GM23248 (cell line): ENCODE results near the gene CNIH3. TPM values are rescaled to one million over a fixed set of nuclear protein-coding genes. Genes with fewer than 3 reads are reported as not detected.

Experiments
- DNase-seq: peaks from one replicate; pipeline ENCODE4 v3.0.0-alpha.2; 2015
- H2AFZ ChIP-seq: fragments of 200-600 bp; sonication (generic); 2 replicates; pipeline ENCODE4 v1.6.1; 2016; ENCODE audit warnings: antibody characterized with exemption
- H3F3A ChIP-seq: fragments of 200-600 bp; sonication (generic); 2 replicates; pipeline ENCODE4 v1.6.1; 2016; ENCODE audit warnings: mild to moderate bottlenecking, antibody characterized with exemption, mixed run types; ENCODE audit not compliant: insufficient read depth
- H3K27ac ChIP-seq: fragments of 200-600 bp; sonication (generic); 2 replicates; pipeline ENCODE4 v1.5.1; 2016; ENCODE audit warnings: mild to moderate bottlenecking
- H3K27me3 ChIP-seq: fragments of 200-600 bp; sonication (generic); replicated peaks from 2 replicates; pipeline ENCODE4 v1.6.1; 2016; ENCODE audit warnings: mild to moderate bottlenecking; ENCODE audit not compliant: insufficient read depth
- H3K36me3 ChIP-seq: fragments of 200-600 bp; sonication (generic); 2 replicates; pipeline ENCODE4 v1.6.1; 2016; ENCODE audit warnings: low read depth, mild to moderate bottlenecking
- H3K4me1 ChIP-seq: fragments of 200-600 bp; sonication (generic); 2 replicates; pipeline ENCODE4 v1.6.1; 2016; ENCODE audit warnings: mild to moderate bottlenecking; ENCODE audit not compliant: insufficient read depth
- H3K4me2 ChIP-seq: fragments of 200-600 bp; sonication (generic); one replicate; pipeline ENCODE4 v1.6.1; 2016; ENCODE audit warnings: mild to moderate bottlenecking; ENCODE audit not compliant: unreplicated experiment
- H3K4me3 ChIP-seq: fragments of 200-600 bp; sonication (generic); 2 replicates; pipeline ENCODE4 v1.5.1; 2016; ENCODE audit warnings: mild to moderate bottlenecking
- H3K79me2 ChIP-seq: fragments of 200-600 bp; sonication (generic); 2 replicates; pipeline ENCODE4 v1.6.1; 2016; ENCODE audit warnings: mild to moderate bottlenecking; ENCODE audit not compliant: insufficient read depth
- H3K9ac ChIP-seq: fragments of 200-600 bp; sonication (generic); 2 replicates; pipeline ENCODE4 v1.6.1; 2016; ENCODE audit warnings: mild to moderate bottlenecking
- H3K9me2 ChIP-seq: fragments of 200-600 bp; sonication (generic); 2 replicates; pipeline ENCODE4 v1.6.1; 2016; ENCODE audit warnings: mixed run types, mild to moderate bottlenecking, moderate library complexity; ENCODE audit not compliant: insufficient read depth
- H3K9me3 ChIP-seq: fragments of 200-600 bp; sonication (generic); one replicate; pipeline ENCODE4 v1.6.1; 2017; ENCODE audit warnings: low read depth
- H4K20me1 ChIP-seq: fragments of 200-600 bp; sonication (generic); 2 replicates; pipeline ENCODE4 v1.6.0; 2016; ENCODE audit not compliant: insufficient read depth
- EZH2 ChIP-seq: fragments of 200-600 bp; sonication (generic); IDR thresholded peaks from 2 replicates; pipeline ENCODE4 v1.6.1; 2018; ENCODE audit warnings: antibody characterized with exemption, mild to moderate bottlenecking; ENCODE audit not compliant: insufficient read depth, poor library complexity, severe bottlenecking
- EZH2phosphoT487 ChIP-seq: fragments of 200-600 bp; sonication (generic); IDR thresholded peaks from 2 replicates; pipeline ENCODE4 v1.6.1; 2018; ENCODE audit warnings: antibody characterized with exemption, moderate library complexity, mild to moderate bottlenecking, low read depth; ENCODE audit not compliant: insufficient read depth
- whole genome bisulfite sequencing, 2 experiments: methylation state at CpG; one replicate each; pipeline ENCODE4 v1.1.6; 2015 to 2017; ENCODE audit warnings: low lambda C conversion rate in 2 of 2, low coverage in 1 of 2; ENCODE audit errors: missing lambda C conversion rate in 2 of 2; 5-methylcytosine and 5-hydroxymethylcytosine counted together
- in situ Hi-C: fragments of 300-500 bp; cut with MboI; formaldehyde crosslinking; loops from 2 replicates; pipeline ENCODE4 v1.15.0; 2020
- polyA plus RNA-seq: library from polyadenylated mRNA; unstranded; fragments of >200 nt; fragmentation: Nextera tagmentation; extraction: Ambion mirVana; gene quantifications from 2 replicates; pipeline ENCODE4 v1.2.1, GENCODE V29; 2016
- total RNA-seq: library from RNA; depleted of rRNA; stranded (reverse); fragments of >200 nt; shearing (Covaris generic); gene quantifications from 2 replicates; pipeline ENCODE4 v1.2.3, GENCODE V29; 2014

Gene CNIH3
- total and polyA plus RNA-seq, 2 experiments from 2014 or later: 4.7 to 6.4 TPM

DNA sequence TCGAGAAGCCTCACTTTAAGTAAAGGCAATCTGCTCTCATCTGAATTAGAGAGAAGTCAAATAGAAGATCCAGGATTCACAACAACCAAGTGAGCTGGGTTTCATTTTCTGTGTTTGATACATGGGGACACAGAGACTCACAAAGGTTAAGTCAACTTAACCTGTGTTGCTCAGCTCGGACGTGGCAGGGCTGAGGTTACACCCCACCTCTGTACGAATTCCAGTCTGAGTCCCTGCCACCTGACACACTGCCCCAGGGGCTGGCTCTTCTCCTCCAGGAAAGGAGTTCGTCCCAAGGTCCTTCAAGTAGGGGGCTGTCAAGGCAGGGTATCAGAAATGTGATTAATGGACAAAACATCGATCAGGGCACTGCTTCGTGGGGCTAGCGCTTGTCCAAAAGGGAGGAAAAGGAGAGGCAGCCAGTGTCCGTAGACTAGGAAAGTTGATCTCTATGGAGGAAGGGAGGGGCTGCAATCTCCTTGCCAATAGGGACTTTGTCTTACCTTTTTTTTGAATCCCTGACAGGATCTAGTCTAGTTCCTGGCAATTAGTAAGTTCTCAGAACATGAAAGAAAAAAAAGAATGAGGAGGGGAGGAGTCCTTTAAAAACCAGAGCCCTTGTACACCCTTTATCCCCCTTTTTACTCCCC, 116.4 kb downstream of the CNIH3 start:
- in situ Hi-C loops: no loop called here
- Histone ChIP-seq H4K20me1 (no peaks in the 10 kb centered on the region), H2AFZ (no peak overlapping the region), H3F3A (peaks cover 35% of the 10 kb centered on the region), H3K4me2 (no peak overlapping the region), H3K36me3 (no peaks in the 10 kb centered on the region), H3K79me2 (no peaks in the 10 kb centered on the region), H3K9ac (no peak overlapping the region), H3K9me2 (no peaks in the 10 kb centered on the region), H3K27ac (no peak overlapping the region), H3K27me3 (no peaks in the 10 kb centered on the region), H3K4me3 (no peak overlapping the region), H3K4me1 (peaks cover 43% of the 10 kb centered on the region), H3K9me3 (no peaks in the 10 kb centered on the region)
- WGBS, 2 experiments: 78 to 89% methylated on average over 9 of the region's 9 CpGs
- DNase-seq: no peak
- TF ChIP-seq EZH2phosphoT487: no peak
- no peak for TF ChIP-seq EZH2

DNA sequence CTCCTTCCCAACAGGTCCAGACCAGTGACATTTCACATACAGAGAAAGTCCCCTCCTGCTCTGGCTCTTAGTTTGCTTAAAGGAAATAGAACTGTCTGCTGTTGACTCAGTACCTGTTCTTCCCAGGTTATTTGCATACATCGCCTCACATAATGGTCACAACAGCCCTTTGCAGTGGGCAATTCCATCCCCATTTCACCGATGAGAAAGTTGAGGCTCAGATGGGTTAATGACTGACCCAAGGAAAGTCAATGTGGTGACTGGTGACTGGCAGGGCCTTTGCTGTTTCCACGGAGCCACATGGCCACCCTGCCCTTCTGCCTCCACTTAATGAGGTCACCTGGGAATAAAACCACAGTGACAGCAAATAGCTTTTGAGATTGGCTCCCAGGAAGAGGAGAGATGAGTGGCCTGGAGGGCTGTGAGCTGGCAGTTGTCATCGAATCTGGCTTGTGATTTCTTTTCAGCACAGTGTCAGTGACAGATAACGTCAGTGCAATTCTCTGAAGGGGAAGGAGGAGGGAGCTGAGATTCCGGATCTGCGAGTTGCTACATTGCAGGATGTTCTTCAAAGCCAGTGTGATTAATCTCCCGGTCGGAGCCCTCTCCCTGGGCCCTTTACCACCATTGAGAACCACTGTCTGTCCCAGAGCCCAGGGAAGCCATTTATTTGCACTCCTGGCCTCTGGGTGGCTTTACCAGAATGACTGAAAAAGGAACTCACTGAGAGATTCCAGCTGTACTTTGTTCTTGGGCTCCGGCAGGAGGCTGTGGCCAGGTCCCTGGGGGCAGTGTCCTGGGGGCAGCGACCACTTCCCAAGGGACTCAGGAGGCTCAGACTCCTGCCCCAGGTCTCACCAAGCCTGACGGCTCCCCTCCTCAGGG, 117.2 kb downstream of the CNIH3 start:
- Histone ChIP-seq H3K27me3 (no peaks in the 10 kb centered on the region), H3K9me2 (no peaks in the 10 kb centered on the region), H3K27ac (peak overlapping the region; percentile 24), H3K4me3 (no peak overlapping the region), H4K20me1 (no peaks in the 10 kb centered on the region), H3F3A (peaks cover 27% of the 10 kb centered on the region; the same call in 1 of the 2 replicates), H3K9me3 (no peaks in the 10 kb centered on the region), H3K4me1 (peaks cover 42% of the 10 kb centered on the region), H3K4me2 (peak overlapping the region; percentile 22), H3K9ac (peak overlapping the region; percentile 51), H3K36me3 (no peaks in the 10 kb centered on the region), H2AFZ (peak overlapping the region; percentile 66), H3K79me2 (no peaks in the 10 kb centered on the region)
- in situ Hi-C loops: no loop called here
- TF ChIP-seq EZH2phosphoT487 (no peak), EZH2 (no peak)
- WGBS, 2 experiments: 25% methylated on average over 12 of the region's 12 CpGs
- peak; percentile 77 for DNase-seq

DNA sequence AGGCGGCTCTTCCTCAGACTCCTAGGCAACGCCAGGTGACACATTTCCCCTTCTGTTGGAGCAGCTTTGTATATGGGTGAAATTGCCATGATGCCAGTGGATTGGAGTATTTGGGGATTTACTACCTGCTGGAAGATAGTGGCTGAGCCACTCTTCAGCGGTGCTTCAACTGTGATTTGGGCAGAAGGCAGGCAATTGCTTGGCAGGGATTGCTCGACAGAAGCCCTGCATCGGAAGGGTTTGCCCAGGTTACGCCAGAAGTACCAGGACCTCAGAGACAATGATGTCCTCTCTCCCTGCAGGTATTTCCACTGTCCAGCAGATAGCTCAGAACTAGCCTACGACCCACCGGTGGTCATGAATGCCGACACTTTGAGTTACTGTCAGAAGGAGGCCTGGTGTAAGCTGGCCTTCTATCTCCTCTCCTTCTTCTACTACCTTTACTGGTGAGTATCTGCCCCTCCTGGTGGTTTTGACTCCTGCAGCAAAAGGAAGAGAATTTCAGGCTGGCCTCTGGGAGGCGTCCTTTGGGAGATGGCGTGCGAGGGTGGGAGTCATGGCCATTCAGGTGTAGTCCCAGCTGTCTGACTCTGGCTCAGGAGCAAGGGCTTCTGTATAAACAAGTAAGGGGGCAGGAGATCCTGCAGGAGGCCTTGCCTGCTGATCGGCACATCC, 118.3 kb downstream of the CNIH3 start:
- Histone ChIP-seq H3K4me2 (no peak overlapping the region), H2AFZ (no peak overlapping the region), H3K9ac (no peak overlapping the region), H3K36me3 (no peaks in the 10 kb centered on the region), H3F3A (peaks cover 24% of the 10 kb centered on the region; the same call in 1 of the 2 replicates), H3K27me3 (no peaks in the 10 kb centered on the region), H3K9me2 (no peaks in the 10 kb centered on the region), H3K4me1 (peaks cover 40% of the 10 kb centered on the region), H3K9me3 (no peaks in the 10 kb centered on the region), H3K4me3 (no peak overlapping the region), H4K20me1 (no peaks in the 10 kb centered on the region), H3K79me2 (no peaks in the 10 kb centered on the region), H3K27ac (no peak overlapping the region)
- no peak for DNase-seq
- WGBS, 2 experiments: 97% methylated on average over 13 of the region's 13 CpGs
- in situ Hi-C loops: no loop called here
- TF ChIP-seq EZH2 (no peak), EZH2phosphoT487 (no peak)

DNA sequence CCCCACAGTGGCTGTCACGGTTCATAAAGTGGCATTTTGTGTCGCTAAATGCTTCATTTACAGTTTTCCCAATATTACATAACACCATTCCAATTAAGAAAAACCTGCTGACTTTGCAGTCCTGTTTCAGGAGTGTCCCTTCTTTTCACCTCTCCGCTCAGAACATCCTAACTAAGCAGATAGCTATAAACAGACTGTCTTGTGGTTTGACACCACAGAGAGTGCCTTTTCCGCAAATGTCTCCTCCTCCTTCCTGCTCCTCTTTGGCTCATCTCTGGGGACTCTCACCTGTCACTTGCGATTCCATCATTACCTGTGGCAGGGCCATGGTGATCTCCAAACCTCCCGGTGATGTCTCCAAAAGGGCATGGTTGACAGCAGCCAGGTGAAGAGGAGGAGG, 119.0 kb downstream of the CNIH3 start:
- no peak for TF ChIP-seq EZH2phosphoT487
- no peak for TF ChIP-seq EZH2
- Histone ChIP-seq H2AFZ (no peak overlapping the region), H3K27me3 (no peaks in the 10 kb centered on the region), H3K9me3 (no peaks in the 10 kb centered on the region), H3F3A (peaks cover 20% of the 10 kb centered on the region; the same call in 1 of the 2 replicates), H3K79me2 (no peaks in the 10 kb centered on the region), H3K4me2 (no peak overlapping the region), H3K27ac (no peak overlapping the region), H3K36me3 (no peaks in the 10 kb centered on the region), H3K4me3 (no peak overlapping the region), H4K20me1 (no peaks in the 10 kb centered on the region), H3K9ac (no peak overlapping the region), H3K4me1 (peaks cover 40% of the 10 kb centered on the region), H3K9me2 (no peaks in the 10 kb centered on the region)
- DNase-seq: no peak
- 94 to 95% methylated on average over 6 of the region's 6 CpGs for WGBS, 2 experiments
- in situ Hi-C loops: no loop called here
